Measurements from ENCODE around the gene TNFRSF13B.
"Not testable (repeated sequence)": the region's sequence is repeated elsewhere in the genome, so short reads cannot be mapped to it uniquely, and the experiment has no call there.

TNFRSF13B gene

GRCh38 chr17:17018021-17018441 is 46.1 kb upstream of the TNFRSF13B start:
- no peak for DNase-seq (ENCODE audit: low read depth)
- TF ChIP-seq CTCF (IDR thresholded peaks at IDR 0.05; ENCODE audit: control insufficient read depth, insufficient read depth, low read depth, low read length, missing control alignments): no peak
- no peak overlapping the region for H3K4me3 ChIP-seq (ENCODE audit: control insufficient read depth, low read depth, low read length)

- no peak overlapping the region for H3K4me3 ChIP-seq (ENCODE audit: control insufficient read depth, low read depth, low read length)
- DNase-seq (ENCODE audit: low read depth): no peak
- TF ChIP-seq CTCF (IDR thresholded peaks at IDR 0.05; ENCODE audit: control insufficient read depth, insufficient read depth, low read depth, low read length, missing control alignments): no peak
Observed at GRCh38 chr17:17017343-17018014, 45.6 kb upstream of the TNFRSF13B start.

GRCh38 chr17:17016199-17017197 is 44.6 kb upstream of the TNFRSF13B start:
- not testable (repeated sequence) for DNase-seq (ENCODE audit: low read depth); H3K4me3 ChIP-seq (ENCODE audit: control insufficient read depth, low read depth, low read length)

- no peak for TF ChIP-seq CTCF (IDR thresholded peaks at IDR 0.05; ENCODE audit: control insufficient read depth, insufficient read depth, low read depth, low read length, missing control alignments)
- H3K4me3 ChIP-seq (ENCODE audit: control insufficient read depth, low read depth, low read length): no peak overlapping the region
- DNase-seq (ENCODE audit: low read depth): no peak
Observed at GRCh38 chr17:17015230-17015629, 43.3 kb upstream of the TNFRSF13B start.

- not testable (repeated sequence) for DNase-seq (ENCODE audit: low read depth); H3K4me3 ChIP-seq (ENCODE audit: control insufficient read depth, low read depth, low read length)
Observed at GRCh38 chr17:17014748-17015124, 42.8 kb upstream of the TNFRSF13B start.

- DNase-seq (ENCODE audit: low read depth); H3K4me3 ChIP-seq (ENCODE audit: control insufficient read depth, low read depth, low read length): not testable (repeated sequence)
Observed at GRCh38 chr17:17013828-17014747, 42.2 kb upstream of the TNFRSF13B start.

- DNase-seq (ENCODE audit: low read depth): peak; percentile 84
- not testable (repeated sequence) for H3K4me3 ChIP-seq (ENCODE audit: control insufficient read depth, low read depth, low read length)
Observed at GRCh38 chr17:17011043-17011907, 39.4 kb upstream of the TNFRSF13B start.

- not testable (repeated sequence) for H3K4me3 ChIP-seq (ENCODE audit: control insufficient read depth, low read depth, low read length); DNase-seq (ENCODE audit: low read depth)
Observed at GRCh38 chr17:17010545-17011034, 38.7 kb upstream of the TNFRSF13B start.

All from AG09309 (cell line).